HG03159 (cell line): ENCODE measurements around the gene TMEM63B.
A peak's percentile ranks its signal among the peaks of the same experiment; 100 is the strongest.
"Not testable (repeated sequence)": the region's sequence is repeated elsewhere in the genome, so short reads cannot be mapped to it uniquely, and the experiment has no call there.

ENCODE experiments used
- ATAC-seq: cut with Tn5 transposase; IDR thresholded peaks from one replicate; pipeline ENCODE4 v1.9.1; 2021; ENCODE audit warnings: mild to moderate bottlenecking, moderate library complexity; ENCODE audit not compliant: unreplicated experiment

Gene TMEM63B

DNA sequence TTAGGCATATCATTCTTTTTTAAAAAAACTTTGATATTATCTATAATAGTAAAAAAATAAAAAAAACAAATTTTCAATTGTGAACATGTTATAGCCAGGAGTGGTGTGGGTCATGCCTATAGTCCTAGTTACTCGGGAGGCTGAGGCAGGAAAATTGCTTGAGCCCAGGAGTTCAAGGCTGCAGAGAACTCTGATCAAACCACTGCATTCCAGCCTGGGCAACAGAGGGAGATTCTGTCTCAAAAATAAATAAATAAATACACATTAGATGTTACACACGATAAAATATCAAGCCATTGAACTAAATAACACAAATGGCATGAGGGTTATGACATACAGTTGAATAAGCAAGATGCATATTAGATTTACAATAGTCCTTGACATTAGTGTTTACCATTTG lies 61.5 kb downstream of the TMEM63B start:
- no peak for ATAC-seq

- no peak for ATAC-seq
Observed at GRCh38 chr6:44189257-44189656, 61.9 kb downstream of the TMEM63B start.

- peak; percentile 54 for ATAC-seq
Observed at GRCh38 chr6:44190715-44191114, 63.4 kb downstream of the TMEM63B start.

DNA sequence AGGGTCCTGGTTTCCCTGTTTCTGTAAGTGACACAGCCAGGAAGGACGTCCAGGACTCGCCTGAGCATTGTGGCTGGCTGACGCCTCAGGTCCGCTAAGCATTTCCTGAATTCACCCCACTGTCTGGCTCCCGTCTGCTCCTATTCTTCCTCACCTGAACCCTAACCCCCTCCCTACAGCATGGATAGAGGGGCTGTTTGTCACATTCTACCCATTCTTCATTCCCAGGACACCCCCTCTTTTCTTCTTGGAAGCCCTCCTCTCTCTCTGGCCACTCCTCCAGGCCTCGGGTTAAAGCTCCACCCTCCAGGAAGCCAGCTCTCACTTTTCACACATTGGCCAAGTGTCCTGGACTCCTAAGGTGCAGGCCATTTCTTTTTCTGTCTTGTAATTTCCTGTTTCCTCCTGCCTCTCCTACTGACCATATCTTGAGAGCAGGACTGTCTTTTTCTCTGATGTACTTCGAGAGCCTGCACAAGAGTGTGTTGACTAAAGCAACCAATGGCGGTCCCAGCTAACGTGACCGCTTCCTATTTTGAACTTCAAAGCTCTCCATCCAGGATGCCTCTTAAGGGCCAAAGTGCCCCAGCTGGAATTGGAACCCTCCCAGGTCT lies 65.2 kb downstream of the TMEM63B start:
- no peak for ATAC-seq

- no peak for ATAC-seq
Observed at GRCh38 chr6:44193307-44193910, 66.1 kb downstream of the TMEM63B start.

DNA sequence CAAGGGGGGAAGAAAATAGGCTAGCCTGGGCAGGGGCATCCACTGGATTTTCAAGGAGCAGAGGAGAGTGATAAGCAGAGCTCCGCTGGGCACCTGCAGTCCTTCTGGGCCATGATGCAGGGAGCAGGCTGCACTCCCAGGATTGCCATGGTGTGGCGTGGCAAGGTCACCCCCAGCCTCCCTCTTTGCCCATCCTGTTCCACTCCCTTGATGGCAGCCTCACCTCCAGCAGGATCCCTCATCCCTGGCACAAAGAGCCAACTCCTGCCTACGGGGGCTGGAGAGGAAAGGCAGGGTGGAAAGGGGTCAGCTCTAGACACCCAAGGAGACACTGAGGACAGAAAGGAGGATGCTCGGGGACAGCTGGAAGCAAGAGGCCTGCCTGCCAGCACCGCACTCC lies 67.0 kb downstream of the TMEM63B start:
- ATAC-seq = no peak

DNA sequence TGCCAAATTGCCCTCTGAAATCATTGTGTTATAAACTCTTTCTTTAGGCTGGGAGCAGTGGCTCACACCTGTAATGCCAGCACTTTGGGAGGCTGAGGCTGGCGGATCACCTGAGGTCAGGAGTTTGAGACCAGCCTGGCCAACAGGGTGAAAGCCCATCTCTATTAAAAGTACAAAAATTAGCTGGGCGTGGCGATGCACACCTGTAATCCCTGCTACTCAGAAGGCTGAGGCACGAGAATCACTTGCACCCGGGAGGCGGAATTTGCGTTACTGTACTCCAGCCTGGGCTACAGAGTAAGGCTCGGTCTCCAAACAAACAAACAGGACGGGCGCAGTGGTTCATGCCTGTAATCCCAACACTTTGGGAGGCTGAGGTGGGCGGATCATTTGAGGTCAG lies 69.0 kb downstream of the TMEM63B start:
- ATAC-seq = not testable (repeated sequence)

- no peak for ATAC-seq
Observed at GRCh38 chr6:44198684-44199083, 71.3 kb downstream of the TMEM63B start.

DNA sequence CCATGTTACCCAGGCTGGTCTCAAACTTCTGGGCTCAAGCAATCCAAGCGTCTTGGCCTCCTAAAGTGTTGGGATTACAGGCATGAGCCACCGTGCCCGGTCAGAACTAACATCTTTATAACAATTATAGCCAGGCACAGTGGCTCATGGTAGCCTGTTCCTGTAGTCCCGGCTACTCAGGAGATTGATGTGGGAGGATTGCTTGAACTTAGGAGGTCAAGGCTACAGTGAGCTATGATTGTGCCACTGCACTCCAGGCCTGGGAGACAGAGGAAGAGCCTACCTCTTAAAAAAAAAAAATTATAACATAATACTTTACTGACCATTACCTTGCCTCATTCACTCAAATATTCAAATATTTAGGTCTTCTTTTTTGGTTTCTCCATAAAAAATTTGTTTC lies 72.5 kb downstream of the TMEM63B start:
- no peak for ATAC-seq

DNA sequence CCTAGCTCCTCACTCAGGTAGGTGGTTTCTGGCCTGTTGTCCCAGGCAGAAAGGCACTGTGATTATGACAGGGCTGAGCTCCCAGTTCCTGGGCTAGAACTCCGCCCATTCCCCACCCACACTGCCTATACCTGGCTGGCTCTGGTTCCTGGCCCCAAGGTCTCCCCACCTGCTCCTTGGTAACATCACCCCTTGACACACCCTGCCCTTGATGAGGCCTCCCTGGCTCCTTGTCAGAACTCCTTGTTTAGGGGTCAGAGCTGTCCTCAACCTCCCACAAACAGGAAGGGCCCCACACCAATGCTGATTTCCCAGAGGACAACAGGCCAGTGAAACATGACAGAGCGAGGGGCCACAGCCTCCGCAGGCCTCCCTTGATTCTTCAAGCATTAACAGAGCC lies 73.8 kb downstream of the TMEM63B start:
- no peak for ATAC-seq

DNA sequence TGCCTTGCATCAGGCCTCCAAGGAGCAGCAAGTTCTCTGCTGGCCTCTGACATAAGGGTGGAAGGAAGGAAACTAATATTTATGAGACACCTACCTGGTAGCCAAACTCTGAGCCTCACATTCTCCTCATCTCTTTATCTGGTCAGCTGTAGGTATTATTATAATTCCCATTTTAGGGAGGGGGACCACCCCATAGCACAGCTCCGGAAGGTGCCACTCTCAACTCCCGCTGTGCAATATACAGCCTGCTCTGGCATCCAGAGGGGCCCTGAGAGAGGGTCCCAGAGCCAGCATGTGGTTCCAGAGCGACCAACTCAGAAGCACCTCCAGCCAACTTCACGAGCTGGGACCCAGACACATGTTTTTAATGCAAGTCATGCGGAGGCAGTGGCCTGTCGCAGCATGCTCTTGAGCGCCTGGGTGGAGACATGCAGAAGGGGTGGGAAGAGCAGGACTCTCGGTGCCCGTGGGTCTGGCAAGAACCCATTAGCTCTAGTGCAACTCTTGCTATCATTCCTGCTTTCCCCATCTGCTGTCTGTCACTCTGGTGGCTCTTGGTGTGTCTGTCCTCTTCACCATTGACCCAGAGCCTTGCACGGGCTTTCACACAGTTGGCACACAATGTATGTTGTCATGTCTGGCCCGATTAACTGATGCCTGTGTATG lies 74.4 kb downstream of the TMEM63B start:
- ATAC-seq = no peak

GRCh38 chr6:44202332-44202971 lies 75.1 kb downstream of the TMEM63B start:
- ATAC-seq = no peak

DNA sequence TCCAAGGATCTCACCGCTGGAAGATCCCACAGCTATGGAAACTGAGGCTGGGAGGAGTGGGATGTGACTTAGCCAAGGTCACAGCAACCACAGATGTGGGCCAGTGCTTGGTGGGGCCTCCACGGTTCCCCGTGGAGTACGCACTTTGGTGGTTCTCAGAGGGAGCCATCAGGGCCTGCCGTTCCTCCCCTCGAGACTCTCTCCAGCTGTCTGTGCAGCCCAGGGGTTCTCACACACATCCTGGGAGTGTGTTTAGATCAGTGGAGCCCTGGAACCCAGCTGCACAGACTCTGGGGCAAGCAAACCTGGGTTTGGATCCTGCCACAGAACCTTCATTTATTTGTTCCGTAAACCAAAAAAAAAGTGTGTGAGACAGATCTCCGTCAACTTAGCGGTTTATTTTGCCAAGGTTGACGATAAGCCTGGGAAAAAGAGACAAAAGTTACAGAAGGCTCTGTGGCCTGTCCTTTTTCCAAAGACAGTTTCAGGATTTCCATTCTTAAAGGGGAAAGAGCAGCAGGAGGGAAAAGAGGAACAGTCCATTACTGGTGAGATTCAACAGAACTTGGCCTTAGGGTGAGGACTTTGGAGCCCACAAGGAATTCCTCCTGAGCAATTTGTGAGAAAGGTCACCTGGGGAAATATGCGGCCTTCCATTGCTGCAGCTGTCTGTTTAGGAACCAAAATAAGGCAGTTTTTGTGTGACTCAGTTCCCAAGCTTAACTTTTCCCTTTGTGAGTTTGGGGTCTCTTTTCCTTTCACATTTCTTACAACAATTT lies 75.8 kb downstream of the TMEM63B start:
- no peak for ATAC-seq

DNA sequence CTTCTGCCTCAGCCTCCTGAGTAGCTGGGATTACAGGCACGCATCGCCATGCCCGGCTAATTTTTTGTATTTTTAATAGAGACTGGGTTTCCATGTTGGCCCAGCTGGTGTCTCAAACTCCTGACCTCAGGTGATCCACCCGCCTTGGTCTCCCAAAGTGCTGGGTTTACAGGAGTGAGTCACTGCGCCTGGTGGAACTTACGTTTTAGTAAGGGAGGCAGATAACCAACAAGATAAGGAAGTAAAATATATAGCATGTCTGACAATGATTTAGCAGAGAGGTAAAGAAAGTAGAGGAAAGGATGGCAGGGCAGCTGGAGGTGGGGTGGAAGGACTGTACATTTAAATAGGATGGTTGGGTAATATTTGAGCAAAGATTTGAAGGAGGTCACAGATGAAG lies 76.6 kb downstream of the TMEM63B start:
- ATAC-seq = no peak
